Ammon's horn (tissue), 1 donor: ENCODE data around the gene TM4SF18.
"Not testable (repeated sequence)": the region's sequence is repeated elsewhere in the genome, so short reads cannot be mapped to it uniquely, and the experiment has no call there.

ENCODE experiments used
- DNase-seq: peaks from one replicate; pipeline ENCODE4 v3.0.0-alpha.2; 2016; ENCODE audit warnings: low spot score

The TM4SF18 gene, protein sequence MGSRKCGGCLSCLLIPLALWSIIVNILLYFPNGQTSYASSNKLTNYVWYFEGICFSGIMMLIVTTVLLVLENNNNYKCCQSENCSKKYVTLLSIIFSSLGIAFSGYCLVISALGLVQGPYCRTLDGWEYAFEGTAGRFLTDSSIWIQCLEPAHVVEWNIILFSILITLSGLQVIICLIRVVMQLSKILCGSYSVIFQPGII

GRCh38 chr3:149333176-149333859, at the start of gene TM4SF18:
TSS of gene TM4SF18 (minus strand) at chr3:149333636. CDS start at chr3:149333382, 254 bp downstream.
- DNase-seq, result peak; percentile 22

DNA sequence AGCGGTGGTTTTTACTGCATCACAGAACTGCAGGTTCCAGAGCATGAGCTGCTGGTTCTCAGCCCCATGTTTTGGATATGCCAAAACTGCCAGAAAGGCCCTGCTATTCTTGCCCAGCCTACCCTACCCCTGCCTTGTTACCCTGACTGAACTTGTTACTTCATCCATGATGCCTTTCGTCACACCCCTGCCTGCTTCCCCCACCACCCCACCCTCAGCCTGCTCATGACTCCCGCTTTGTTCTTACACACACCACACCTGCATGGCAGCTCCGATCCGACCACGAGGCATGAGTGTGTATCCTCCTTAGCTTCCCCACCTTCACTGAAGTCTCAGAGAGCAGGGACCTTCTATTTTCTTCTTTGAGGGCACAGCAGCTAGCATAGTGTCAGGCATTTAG, 49.1 kb upstream of the TM4SF18 start:
- no peak for DNase-seq

DNA sequence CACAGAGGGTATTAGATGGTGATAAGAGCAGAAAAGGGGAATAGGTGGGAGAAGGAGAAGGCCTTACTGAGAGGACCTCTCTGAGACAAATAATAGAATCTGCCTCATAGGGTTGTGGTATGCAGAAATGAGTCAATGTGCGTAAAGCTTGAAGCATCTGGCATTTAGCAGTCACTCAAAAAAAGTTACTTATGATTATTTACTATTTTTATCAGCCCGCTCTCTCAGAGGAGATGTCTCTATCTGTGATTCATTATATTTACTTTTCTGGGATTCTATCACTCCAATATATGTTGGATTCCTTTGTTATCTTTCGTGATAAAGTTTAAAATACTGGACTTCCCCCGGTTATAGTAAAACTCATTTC, 48.6 kb upstream of the TM4SF18 start:
- no peak for DNase-seq

- DNase-seq, result no peak
Observed at GRCh38 chr3:149381173-149382100, 48.0 kb upstream of the TM4SF18 start.

- DNase-seq, result not testable (repeated sequence)
Observed at GRCh38 chr3:149380220-149380619, 46.8 kb upstream of the TM4SF18 start.

- no peak for DNase-seq
Observed at GRCh38 chr3:149378478-149379309, 45.3 kb upstream of the TM4SF18 start.

DNA sequence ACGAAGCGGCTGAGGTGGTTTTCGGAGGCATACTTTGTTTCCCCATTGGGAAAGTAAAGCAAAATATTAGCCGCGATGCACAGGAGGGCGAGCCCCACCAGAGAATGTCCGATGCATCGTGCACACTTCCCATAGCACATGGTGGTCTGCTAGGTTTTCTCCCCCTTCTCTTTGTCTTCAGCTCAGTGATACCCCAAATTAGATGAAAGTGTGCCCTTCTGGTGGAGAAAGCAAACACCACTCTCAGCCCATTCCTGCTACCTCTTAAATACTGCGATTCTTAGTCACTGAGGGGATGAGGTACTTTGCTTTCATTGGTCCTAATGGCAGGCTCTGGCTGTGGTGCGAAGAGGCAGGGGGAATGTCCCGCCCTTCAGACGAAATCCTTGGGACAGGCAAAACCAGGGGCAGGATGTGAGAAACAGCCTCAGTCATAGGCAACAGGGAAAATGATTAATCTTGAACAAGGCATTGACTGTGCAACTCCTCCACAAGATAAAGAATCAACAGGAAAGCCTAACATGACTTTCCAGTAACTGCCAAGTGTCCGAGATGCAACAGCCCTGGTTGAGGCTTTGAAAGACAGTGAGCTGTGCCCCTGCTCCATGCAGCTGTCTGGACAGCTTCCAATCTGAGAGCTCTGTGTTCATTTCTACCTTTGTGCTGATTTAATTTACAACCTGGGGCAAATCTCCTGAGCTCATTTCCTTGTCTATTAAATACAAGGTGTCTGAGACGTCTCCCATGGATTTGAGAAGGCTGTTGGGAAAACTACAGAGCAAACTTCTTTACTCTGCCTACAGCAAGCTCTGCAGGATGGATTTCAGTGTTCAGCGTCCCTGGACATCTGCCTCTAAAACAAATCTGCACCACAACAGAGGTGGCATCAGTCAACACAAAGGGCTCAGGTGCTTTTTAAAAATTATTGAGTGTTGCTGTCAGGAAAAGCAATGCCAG, 44.2 kb upstream of the TM4SF18 start, which contains the start of gene TM4SF1:
TM4SF1 (minus strand) TSS at position 242 of the 957 bp plus-strand sequence; CDS start at position 140, 102 bp downstream.
- DNase-seq, result no peak

DNA sequence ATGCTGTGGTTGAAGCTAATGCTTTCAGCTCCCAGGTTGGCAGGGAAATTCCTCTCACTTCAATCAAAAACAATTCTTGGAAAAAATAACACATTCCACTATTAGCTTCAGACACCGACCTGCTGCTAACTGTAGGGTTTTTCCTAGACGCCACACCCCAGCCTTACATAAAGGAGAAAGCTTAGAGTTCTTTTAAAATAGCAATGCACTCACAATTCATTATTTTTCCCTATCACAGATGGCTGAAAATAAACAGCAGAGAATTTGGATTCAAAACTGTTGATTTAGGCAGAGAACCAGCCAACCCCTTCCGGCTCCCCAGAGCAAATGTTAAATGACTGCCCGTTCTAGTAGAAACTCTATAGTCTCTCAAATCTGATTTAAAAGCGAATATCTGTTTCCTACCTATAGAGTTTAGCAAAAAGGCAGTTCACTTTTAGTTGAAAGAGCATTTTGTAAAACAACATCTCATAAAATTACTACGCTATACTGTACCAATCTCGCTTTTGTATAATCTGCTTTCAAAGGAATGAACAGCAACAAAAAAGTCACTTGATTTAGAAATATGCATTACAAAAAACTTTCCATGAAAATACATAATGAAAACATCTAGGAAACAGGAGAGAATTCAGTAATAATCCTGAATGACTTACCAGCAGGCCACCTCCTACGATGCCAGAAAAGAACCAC, 43.4 kb upstream of the TM4SF18 start:
- no peak for DNase-seq

GRCh38 chr3:149375501-149376196, 42.2 kb upstream of the TM4SF18 start:
- DNase-seq, result no peak

- no peak for DNase-seq
Observed at GRCh38 chr3:149374793-149375500, 41.5 kb upstream of the TM4SF18 start.

DNA sequence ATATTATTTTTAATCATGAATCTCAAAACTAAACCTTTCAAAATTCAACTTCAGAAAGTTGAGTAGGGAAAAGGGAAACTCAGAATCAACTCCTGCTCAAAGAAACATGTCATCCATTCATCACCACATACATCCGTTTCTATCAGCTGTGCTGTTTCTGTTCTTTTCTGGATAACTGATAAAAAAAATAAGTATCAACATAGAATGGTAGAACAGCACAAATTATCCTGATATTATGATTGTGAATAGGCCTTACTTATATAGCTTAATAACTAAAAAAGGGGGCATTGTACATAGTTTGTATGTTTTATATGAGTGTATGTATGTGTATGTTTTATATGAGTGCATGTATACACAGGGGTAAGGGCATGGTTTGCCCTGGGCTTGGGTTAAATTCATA, 41.0 kb upstream of the TM4SF18 start:
- no peak for DNase-seq

DNA sequence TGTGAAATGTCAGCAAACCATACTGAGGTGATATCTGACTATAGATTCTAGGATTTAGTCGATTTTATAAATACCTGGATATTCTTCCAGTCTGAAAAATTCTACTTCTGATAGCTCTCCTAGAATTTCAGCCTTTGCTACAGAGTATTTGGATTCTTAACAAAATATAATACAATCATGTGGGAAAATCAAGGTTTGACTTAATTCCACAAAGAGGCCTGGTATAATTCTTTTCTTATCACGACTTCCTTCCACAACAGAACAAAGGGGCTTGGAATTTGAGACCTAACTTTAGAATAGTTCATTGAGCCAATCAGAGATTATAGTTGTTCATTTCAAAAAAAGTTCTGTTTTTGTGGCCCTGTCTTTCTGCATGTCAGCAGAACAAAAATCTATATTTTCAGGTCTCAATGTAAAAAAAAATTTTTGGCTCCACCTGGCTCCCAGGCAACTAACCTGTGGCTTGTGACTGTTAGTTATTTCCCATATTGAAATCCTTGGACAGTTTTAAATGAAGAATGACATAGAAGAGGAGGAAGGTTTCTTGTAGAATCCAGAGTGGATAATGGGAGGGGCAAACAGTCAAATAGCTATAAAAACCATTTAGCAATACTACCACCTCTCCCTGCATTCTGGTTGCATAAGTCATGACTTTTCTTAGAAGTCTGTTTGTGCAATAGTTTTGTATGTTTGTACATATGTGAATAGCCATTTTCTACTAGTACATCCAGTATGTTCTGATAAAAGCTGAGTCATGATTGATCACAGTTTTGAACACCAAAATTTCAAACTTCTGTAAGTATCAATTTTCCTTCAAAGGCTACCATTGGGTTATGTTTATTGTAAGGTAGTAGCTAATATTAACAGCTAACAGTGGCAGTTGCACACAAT, 40.0 kb upstream of the TM4SF18 start:
- DNase-seq, result no peak

DNA sequence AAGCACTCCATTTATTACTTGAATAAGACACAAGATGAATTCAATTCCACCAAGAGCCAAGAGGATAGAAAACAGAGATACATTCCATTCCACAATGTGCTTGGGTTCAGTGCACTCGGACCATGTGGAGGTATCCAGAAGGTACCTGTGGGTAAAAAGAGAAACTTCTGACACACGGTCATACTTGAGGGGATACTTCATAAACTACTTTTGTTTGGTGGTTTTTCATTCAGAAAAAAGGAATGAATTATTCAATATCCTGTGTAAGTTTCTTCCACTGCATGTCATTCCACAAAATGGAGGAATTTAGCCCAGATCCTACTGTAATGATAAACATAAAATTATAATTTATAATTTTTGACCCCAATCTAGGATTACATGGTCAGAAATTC, 38.3 kb upstream of the TM4SF18 start:
- no peak for DNase-seq

GRCh38 chr3:149371001-149371722, 37.7 kb upstream of the TM4SF18 start:
- DNase-seq, result peak; percentile 41

DNA sequence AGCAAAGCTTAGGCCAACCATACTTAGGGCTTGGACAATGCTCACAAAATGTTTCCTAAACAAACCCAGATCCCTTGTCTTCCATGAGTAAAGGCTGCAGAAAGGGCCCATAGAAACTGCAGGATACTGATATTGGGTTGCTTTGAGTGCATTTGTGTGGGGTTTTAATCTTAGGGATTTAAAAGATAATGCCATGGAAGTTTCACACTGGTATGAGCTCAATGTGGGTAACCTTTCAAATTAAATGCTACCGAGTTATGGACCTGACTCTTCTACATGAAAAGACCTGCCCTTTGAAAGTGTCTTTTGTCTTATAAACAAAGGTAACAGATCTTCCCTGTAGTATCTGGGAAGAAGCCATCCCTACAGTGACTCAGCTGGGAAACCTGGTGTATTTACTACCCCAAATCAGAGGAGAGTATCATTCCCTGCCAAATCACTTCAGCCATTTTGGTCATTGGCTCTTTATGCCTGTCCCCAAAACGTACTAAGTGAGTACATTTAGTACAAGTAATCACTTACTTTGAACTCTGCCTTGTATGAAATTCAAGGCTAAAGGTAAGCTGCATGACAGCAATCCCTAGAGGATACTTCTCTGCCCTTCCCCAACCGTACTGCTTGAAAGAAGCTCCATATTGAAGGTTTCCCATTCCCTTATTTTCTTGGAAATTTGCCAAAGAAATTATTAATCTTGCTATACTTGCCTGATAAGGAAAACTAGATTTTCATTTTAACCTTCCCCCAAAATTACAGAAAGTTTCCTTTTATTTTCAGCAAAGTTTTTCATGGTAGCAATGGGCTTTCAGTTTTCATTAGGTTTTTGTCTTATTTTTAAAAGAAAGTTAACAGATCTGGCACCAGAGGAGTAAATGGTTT, 36.8 kb upstream of the TM4SF18 start:
- no peak for DNase-seq
